ENCODE data around the gene DPP6.

GRCh38 chr7:154914308-154914995 lies 862.3 kb downstream of the DPP6 start:
- TF ChIP-seq POLR2AphosphoS5 (IDR thresholded peaks at IDR 0.05) (no peak), POLR2A (IDR thresholded peaks at IDR 0.05) (no peak)
- TF ChIP-seq, protein P1, sequence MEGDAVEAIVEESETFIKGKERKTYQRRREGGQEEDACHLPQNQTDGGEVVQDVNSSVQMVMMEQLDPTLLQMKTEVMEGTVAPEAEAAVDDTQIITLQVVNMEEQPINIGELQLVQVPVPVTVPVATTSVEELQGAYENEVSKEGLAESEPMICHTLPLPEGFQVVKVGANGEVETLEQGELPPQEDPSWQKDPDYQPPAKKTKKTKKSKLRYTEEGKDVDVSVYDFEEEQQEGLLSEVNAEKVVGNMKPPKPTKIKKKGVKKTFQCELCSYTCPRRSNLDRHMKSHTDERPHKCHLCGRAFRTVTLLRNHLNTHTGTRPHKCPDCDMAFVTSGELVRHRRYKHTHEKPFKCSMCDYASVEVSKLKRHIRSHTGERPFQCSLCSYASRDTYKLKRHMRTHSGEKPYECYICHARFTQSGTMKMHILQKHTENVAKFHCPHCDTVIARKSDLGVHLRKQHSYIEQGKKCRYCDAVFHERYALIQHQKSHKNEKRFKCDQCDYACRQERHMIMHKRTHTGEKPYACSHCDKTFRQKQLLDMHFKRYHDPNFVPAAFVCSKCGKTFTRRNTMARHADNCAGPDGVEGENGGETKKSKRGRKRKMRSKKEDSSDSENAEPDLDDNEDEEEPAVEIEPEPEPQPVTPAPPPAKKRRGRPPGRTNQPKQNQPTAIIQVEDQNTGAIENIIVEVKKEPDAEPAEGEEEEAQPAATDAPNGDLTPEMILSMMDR (IDR thresholded peaks at IDR 0.05): no peak
